ENCODE data around the gene CES3. TPM values are rescaled to one million over a fixed set of nuclear protein-coding genes. Genes with fewer than 3 reads are reported as not detected.

The CES3 gene
- total and polyA plus RNA-seq, 9 of the 15 experiments (the other 6 are each of a cell fraction or from before 2014, with no cell fraction given): 0.06 to 2.2 (median 0.68) TPM

DNA sequence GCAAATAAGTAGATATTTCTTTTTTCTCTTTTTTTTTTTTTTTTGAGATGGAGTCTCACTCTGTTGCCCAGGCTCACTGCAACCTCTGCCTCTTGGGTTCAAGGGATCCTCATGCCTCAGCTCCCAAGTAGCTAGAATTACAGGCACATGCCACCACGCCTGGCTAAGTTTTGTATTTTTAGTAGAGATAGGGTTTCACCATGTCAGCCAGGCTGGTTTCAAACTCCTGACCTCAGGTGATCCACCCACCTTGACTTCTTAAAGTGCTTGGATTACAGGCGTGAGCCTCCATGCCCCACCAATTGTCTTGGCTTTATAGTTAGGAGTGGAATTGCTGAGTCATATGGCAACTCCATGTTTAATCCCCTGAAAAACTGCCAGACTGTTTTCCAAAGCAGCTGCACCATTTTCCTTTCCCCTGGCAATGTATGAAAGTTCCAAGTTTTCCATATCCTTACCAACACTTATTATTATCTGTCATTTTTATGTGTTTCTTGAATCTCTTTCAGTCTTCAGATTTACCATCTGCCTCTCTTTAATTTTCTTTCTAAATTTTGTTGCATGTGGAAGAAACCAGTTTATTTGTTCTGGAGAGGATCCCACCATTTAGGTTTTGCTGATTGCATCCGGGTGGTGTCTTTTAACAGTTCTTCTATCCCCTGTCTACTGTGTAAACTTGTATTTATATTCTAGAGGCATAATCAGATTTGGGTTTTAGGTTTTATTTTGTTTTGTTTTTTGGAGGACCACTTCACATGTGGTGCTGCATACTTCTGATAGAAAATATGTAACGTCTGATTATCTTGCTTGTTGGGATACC, 9.9 kb upstream of the CES3 start:
- Histone ChIP-seq H3K79me2 (ENCODE audit: control insufficient read depth, insufficient read depth, low read length) (no peaks in the 10 kb centered on the region), H3K9me1 (ENCODE audit: control insufficient read depth, insufficient read depth, low read length) (no peaks in the 10 kb centered on the region), H3K9me3 (replicated peaks; ENCODE audit: control insufficient read depth, insufficient read depth, low read depth, low read length) (peaks cover 2% of the 10 kb centered on the region), H2AFZ (ENCODE audit: low read depth, low read length) (peak overlapping the region; percentile 42; the same call in 1 of the 2 replicates), H3K4me2 (ENCODE audit: insufficient read depth, low read length) (no peak overlapping the region), H3K4me1 (replicated peaks in 1 of 2; ENCODE audit: control insufficient read depth in 2 of 2, insufficient read depth in 2 of 2, low read length in 2 of 2) (peaks cover 7 to 11% of the 10 kb centered on the region in 2 experiments; a peak in 2 of 5 replicates), H3K9ac (ENCODE audit: insufficient read depth in 1 of 2, low read depth in 2 of 2, low read length in 2 of 2) (no peak overlapping the region), H3K27me3 (ENCODE audit: control insufficient read depth in 2 of 2, insufficient read depth in 2 of 2, low read length in 2 of 2) (no peaks in the 10 kb centered on the region), H3K4me3 (no peak overlapping the region), H3K27ac (ENCODE audit: extremely low read depth, low read depth, low read length) (no peak overlapping the region), H3K36me3 (ENCODE audit: control insufficient read depth, insufficient read depth, low read length) (no peaks in the 10 kb centered on the region), H4K20me1 (replicated peaks; ENCODE audit: control insufficient read depth, insufficient read depth, low read length) (no peaks in the 10 kb centered on the region)
- CTCF ChIA-PET (ENCODE audit: low intra/inter-chr PET ratio): interaction anchor here (0.7 to 0.8 kb wide), 2 partner anchors 153 to 204 kb away, joined by 3 read pairs; no protein-coding TSS in a partner anchor
- FAIRE-seq (no peak), ATAC-seq (no peak), DNase-seq (ENCODE audit: extremely low read depth in 1 of 4, low spot score in 3 of 4) (peak in 1 of 4 experiments; percentile 4)
- in situ Hi-C loops (cut with MboI) (loop anchor here (25.0 kb wide), 2 partner anchors 211 to 461 kb away; partner anchors contain the start of genes B3GNT9, FBXL8, HSF4 and NOL3), intact Hi-C loops (cut with micrococcal nuclease) (loop anchor here (5.0 to 10.0 kb wide), 4 partner anchors 66 to 514 kb away; partner anchors contain the start of genes FHOD1, MATCAP1 and SLC9A5)
- POLR2A ChIA-PET: no interaction called here
- WGBS (ENCODE audit: insufficient coverage, low coverage, missing lambda C conversion rate): 43% methylated on average over 4 of the region's 4 CpGs
- BruUV-seq (replicated peaks): no TSS peak
- TF ChIP-seq LARP7 (IDR thresholded peaks at IDR 0.05) (no peak), DPF2 (IDR thresholded peaks at IDR 0.05) (0 out of 2 replicates have a peak, but pooled peaks have one; percentile 13), TRIM28 (IDR thresholded peaks at IDR 0.05) (no peak), NFE2L1 (tag; IDR thresholded peaks at IDR 0.05; ENCODE audit: borderline replicate concordance, low read depth) (peak; percentile 63; the same call in 1 of the 2 replicates), MAFF (IDR thresholded peaks at IDR 0.05; ENCODE audit: low read length) (peak; percentile 69), ZNF184 (CRISPR knock-in tag; IDR thresholded peaks at IDR 0.05) (no peak), TRIM24 (IDR thresholded peaks at IDR 0.05) (peak; percentile 10 to 55; a peak in 1 of 4 replicates), BACH1 (tag; IDR thresholded peaks at IDR 0.05) (peak; percentile 30; the same call in 1 of the 2 replicates), ZNF75A (CRISPR knock-in tag; IDR thresholded peaks at IDR 0.05) (no peak), ILF3 (IDR thresholded peaks at IDR 0.05; ENCODE audit: borderline replicate concordance) (no peak), MAFK (IDR thresholded peaks at IDR 0.05; ENCODE audit: low read length) (peak; percentile 28; the same call in 1 of the 2 replicates), HLTF (IDR thresholded peaks at IDR 0.05) (0 out of 2 replicates have a peak, but pooled peaks have one; percentile 55), TAF15 (IDR thresholded peaks at IDR 0.05; ENCODE audit: low read depth, low read length) (no peak), MAFG (tag; conservative IDR thresholded peaks at IDR 0.05) (peak; percentile 81), KAT2B (IDR thresholded peaks at IDR 0.05; ENCODE audit: low read depth, low read length) (no peak), EGR1 (conservative IDR thresholded peaks at IDR 0.05) (no peak), COPS2 (conservative IDR thresholded peaks at IDR 0.05) (no peak)
- TF ChIP-seq, protein P1, sequence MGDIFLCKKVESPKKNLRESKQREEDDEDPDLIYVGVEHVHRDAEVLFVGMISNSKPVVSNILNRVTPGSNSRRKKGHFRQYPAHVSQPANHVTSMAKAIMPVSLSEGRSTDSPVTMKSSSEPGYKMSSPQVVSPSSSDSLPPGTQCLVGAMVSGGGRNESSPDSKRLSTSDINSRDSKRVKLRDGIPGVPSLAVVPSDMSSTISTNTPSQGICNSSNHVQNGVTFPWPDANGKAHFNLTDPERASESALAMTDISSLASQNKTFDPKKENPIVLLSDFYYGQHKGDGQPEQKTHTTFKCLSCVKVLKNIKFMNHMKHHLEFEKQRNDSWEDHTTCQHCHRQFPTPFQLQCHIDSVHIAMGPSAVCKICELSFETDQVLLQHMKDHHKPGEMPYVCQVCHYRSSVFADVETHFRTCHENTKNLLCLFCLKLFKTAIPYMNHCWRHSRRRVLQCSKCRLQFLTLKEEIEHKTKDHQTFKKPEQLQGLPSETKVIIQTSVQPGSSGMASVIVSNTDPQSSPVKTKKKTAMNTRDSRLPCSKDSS (IDR thresholded peaks at IDR 0.05; ENCODE audit: low read depth, partially characterized antibody): peak; percentile 64
- TF ChIP-seq, protein P2, sequence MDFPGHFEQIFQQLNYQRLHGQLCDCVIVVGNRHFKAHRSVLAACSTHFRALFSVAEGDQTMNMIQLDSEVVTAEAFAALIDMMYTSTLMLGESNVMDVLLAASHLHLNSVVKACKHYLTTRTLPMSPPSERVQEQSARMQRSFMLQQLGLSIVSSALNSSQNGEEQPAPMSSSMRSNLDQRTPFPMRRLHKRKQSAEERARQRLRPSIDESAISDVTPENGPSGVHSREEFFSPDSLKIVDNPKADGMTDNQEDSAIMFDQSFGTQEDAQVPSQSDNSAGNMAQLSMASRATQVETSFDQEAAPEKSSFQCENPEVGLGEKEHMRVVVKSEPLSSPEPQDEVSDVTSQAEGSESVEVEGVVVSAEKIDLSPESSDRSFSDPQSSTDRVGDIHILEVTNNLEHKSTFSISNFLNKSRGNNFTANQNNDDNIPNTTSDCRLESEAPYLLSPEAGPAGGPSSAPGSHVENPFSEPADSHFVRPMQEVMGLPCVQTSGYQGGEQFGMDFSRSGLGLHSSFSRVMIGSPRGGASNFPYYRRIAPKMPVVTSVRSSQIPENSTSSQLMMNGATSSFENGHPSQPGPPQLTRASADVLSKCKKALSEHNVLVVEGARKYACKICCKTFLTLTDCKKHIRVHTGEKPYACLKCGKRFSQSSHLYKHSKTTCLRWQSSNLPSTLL (IDR thresholded peaks at IDR 0.05): no peak

Measured in K562 (cell line).